ENCODE results near the gene CDH4.

GRCh38 chr20:61818746-61819573 lies 566.9 kb downstream of the CDH4 start:
- no peak for TF ChIP-seq POLR2AphosphoS5 (IDR thresholded peaks at IDR 0.05)
- TF ChIP-seq POLR2A (IDR thresholded peaks at IDR 0.05), result no peak
- TF ChIP-seq CTCF (IDR thresholded peaks at IDR 0.05), result no peak
